ENCODE data around the gene FZR1.
A peak's percentile ranks its signal among the peaks of the same experiment; 100 is the strongest.

FZR1 gene

GRCh38 chr19:3505598-3506383 lies at the start of gene FZR1:
Gene FZR1, plus strand, starts transcription at chr19:3506311. Its CDS starts 16,679 bp downstream, at chr19:3522990.
- DNase-seq (ENCODE audit: low read depth in 2 of 3, low spot score in 1 of 3), result peak; percentile 98 to 99 (median 99)

- DNase-seq (ENCODE audit: low read depth in 2 of 3, low spot score in 1 of 3), result no peak
These were observed 49.1 kb upstream of the FZR1 start for GRCh38 chr19:3456925-3457527.

- no peak for DNase-seq (ENCODE audit: low read depth in 2 of 3, low spot score in 1 of 3)
These were observed 48.4 kb upstream of the FZR1 start for GRCh38 chr19:3457528-3458228.

- DNase-seq (ENCODE audit: low read depth in 2 of 3, low spot score in 1 of 3), result no peak
These were observed 47.7 kb upstream of the FZR1 start for GRCh38 chr19:3458229-3459088.

- no peak for DNase-seq (ENCODE audit: low read depth in 2 of 3, low spot score in 1 of 3)
These were observed 46.8 kb upstream of the FZR1 start for GRCh38 chr19:3459089-3459881.

GRCh38 chr19:3459965-3460582 lies 46.0 kb upstream of the FZR1 start:
- no peak for DNase-seq (ENCODE audit: low read depth in 2 of 3, low spot score in 1 of 3)

GRCh38 chr19:3462991-3463713 lies 43.0 kb upstream of the FZR1 start:
- no peak for DNase-seq (ENCODE audit: low read depth in 2 of 3, low spot score in 1 of 3)

GRCh38 chr19:3463714-3464586 lies 42.2 kb upstream of the FZR1 start:
- no peak for DNase-seq (ENCODE audit: low read depth in 2 of 3, low spot score in 1 of 3)

GRCh38 chr19:3464587-3465235 lies 41.4 kb upstream of the FZR1 start:
- DNase-seq (ENCODE audit: low read depth in 2 of 3, low spot score in 1 of 3), result no peak

GRCh38 chr19:3465552-3465951 lies 40.6 kb upstream of the FZR1 start:
- no peak for DNase-seq (ENCODE audit: low read depth in 2 of 3, low spot score in 1 of 3)

- DNase-seq (ENCODE audit: low read depth in 2 of 3, low spot score in 1 of 3), result no peak
These were observed 39.5 kb upstream of the FZR1 start for GRCh38 chr19:3466635-3467034.

GRCh38 chr19:3467437-3468198 lies 38.5 kb upstream of the FZR1 start:
- DNase-seq (ENCODE audit: low read depth in 2 of 3, low spot score in 1 of 3), result no peak

GRCh38 chr19:3468211-3468610 lies 37.9 kb upstream of the FZR1 start:
- DNase-seq (ENCODE audit: low read depth in 2 of 3, low spot score in 1 of 3), result no peak

GRCh38 chr19:3469638-3470499 lies 36.2 kb upstream of the FZR1 start:
- DNase-seq (ENCODE audit: low read depth in 2 of 3, low spot score in 1 of 3), result no peak

GRCh38 chr19:3470500-3471128 lies 35.5 kb upstream of the FZR1 start:
- DNase-seq (ENCODE audit: low read depth in 2 of 3, low spot score in 1 of 3), result no peak
